ENCODE results near the gene ADAM33.
A peak's percentile ranks its signal among the peaks of the same experiment; 100 is the strongest.

Gene ADAM33, protein sequence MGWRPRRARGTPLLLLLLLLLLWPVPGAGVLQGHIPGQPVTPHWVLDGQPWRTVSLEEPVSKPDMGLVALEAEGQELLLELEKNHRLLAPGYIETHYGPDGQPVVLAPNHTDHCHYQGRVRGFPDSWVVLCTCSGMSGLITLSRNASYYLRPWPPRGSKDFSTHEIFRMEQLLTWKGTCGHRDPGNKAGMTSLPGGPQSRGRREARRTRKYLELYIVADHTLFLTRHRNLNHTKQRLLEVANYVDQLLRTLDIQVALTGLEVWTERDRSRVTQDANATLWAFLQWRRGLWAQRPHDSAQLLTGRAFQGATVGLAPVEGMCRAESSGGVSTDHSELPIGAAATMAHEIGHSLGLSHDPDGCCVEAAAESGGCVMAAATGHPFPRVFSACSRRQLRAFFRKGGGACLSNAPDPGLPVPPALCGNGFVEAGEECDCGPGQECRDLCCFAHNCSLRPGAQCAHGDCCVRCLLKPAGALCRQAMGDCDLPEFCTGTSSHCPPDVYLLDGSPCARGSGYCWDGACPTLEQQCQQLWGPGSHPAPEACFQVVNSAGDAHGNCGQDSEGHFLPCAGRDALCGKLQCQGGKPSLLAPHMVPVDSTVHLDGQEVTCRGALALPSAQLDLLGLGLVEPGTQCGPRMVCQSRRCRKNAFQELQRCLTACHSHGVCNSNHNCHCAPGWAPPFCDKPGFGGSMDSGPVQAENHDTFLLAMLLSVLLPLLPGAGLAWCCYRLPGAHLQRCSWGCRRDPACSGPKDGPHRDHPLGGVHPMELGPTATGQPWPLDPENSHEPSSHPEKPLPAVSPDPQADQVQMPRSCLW

DNA sequence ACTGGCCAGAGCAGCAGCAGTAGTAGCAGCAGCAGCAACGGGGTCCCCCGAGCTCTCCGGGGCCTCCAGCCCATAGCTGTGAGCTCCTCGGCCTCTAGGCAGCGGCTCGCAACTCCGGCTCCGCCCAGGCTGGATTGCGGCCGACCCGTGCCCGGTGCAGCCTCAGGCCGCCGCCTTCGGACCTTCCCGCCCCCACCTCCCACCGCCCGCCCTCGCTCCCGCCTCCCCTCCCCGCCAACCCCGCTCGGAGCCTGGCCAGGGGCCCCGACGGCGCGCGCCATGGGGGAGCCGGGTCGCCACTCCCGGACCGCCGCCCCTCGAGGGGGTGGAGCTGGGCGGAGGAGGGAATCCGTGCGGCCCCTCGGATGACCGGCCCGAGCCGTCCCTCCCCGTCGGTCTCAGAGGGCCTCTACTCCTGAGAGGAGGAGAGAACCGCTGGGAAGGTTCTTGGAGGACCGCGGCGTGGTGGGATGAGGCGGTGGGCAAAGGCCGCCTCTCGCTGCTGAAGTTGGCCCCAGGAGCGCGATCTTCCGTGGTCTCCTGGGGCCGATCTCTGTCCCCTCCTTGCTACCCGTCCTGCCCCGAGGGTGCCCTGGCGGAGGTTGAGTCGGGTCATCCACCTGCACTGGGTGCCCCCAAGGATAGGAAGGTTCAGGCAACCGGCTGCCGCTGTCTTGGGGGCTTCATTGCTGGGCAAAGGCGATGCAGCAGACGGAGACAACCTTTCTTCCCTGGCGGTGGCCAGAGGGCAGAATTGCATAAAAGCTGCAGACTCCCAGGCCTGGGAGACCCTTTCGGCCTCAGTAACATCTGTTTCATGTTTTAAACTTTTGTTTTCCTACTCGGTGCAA is at the start of gene ADAM33:
ADAM33 (minus strand) TSS at position 80 of the 851 bp plus-strand sequence; CDS start at position 74, 6 bp downstream.
- TF ChIP-seq, protein P1, sequence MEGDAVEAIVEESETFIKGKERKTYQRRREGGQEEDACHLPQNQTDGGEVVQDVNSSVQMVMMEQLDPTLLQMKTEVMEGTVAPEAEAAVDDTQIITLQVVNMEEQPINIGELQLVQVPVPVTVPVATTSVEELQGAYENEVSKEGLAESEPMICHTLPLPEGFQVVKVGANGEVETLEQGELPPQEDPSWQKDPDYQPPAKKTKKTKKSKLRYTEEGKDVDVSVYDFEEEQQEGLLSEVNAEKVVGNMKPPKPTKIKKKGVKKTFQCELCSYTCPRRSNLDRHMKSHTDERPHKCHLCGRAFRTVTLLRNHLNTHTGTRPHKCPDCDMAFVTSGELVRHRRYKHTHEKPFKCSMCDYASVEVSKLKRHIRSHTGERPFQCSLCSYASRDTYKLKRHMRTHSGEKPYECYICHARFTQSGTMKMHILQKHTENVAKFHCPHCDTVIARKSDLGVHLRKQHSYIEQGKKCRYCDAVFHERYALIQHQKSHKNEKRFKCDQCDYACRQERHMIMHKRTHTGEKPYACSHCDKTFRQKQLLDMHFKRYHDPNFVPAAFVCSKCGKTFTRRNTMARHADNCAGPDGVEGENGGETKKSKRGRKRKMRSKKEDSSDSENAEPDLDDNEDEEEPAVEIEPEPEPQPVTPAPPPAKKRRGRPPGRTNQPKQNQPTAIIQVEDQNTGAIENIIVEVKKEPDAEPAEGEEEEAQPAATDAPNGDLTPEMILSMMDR (IDR thresholded peaks at IDR 0.05; ENCODE audit: low read depth, low read length) = no peak
- H3K4me3 ChIP-seq (replicated peaks in 1 of 2; ENCODE audit: low read depth in 2 of 2, low read length in 2 of 2) = peak within 1 kb of the TSS; percentile 49 to 60
- peak in 1 of 2 donors; percentile 59 for DNase-seq (ENCODE audit: low read depth in 2 of 2)

- no peak overlapping the region for H3K4me3 ChIP-seq (replicated peaks in 1 of 2; ENCODE audit: low read depth in 2 of 2, low read length in 2 of 2)
- TF ChIP-seq, protein P1 (IDR thresholded peaks at IDR 0.05; ENCODE audit: low read depth, low read length) = no peak
- DNase-seq (ENCODE audit: low read depth in 2 of 2) = no peak
Measured at GRCh38 chr20:3730803-3731672, 49.2 kb upstream of the ADAM33 start.

DNA sequence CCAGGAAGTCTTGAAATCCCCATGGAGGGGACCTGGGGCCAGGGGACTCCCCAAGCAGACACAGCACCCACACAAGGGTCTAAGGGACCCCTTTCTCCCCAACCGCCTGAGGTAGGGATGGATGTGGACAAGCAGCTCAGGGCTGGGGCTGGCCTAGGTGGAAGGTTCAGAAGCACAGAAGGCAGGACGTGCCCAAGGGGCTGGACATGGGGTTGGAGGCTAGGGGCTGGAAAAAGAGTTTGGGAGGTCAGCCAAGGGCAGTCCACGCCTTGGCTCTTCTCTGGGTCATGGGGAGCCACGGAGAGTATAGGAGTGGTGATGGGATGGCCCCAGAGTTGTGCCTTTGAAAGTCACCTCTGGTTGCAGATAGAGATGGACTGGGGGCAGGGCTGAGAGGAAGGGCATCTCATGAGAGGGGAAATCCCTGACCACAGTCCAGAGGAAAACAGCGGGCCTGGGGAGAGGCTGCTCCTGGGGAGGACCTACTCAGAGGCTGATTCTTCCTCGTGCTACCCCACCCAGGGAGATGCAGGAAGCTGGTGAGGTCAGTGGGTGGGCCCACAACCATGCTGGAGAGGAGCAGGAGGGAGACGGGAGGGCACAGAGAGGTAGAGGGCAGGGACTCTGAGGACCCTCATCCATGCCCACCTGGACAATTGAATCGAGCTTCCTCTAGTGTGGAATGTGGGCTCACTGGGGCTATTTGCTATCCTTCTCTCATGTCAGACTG is 48.2 kb upstream of the ADAM33 start:
- DNase-seq (ENCODE audit: low read depth in 2 of 2) = no peak
- H3K4me3 ChIP-seq (replicated peaks in 1 of 2; ENCODE audit: low read depth in 2 of 2, low read length in 2 of 2) = no peak overlapping the region
- TF ChIP-seq, protein P1 (IDR thresholded peaks at IDR 0.05; ENCODE audit: low read depth, low read length) = no peak

DNA sequence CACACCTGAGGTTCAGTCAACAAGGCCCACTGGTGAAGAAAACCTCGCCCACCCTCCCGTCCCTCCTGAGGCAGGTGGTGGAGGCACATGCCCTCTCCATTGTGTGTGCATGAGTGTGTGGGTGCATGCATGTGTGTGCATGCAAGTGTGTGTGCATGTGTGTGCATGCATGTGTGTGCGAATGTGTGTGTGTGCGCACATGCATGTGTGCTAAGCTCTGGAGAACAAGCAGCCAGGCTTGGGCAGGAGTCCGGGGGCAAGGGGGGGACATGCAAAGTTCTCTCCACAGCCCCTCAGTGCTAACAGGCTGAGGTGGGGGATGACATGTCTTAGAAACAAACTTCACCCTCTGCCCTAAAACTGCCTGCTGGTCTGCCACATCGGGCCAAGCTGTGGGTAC is 47.6 kb upstream of the ADAM33 start:
- DNase-seq (ENCODE audit: low read depth in 2 of 2) = no peak
- H3K4me3 ChIP-seq (replicated peaks in 1 of 2; ENCODE audit: low read depth in 2 of 2, low read length in 2 of 2) = no peak overlapping the region
- TF ChIP-seq, protein P1 (IDR thresholded peaks at IDR 0.05; ENCODE audit: low read depth, low read length) = no peak

DNA sequence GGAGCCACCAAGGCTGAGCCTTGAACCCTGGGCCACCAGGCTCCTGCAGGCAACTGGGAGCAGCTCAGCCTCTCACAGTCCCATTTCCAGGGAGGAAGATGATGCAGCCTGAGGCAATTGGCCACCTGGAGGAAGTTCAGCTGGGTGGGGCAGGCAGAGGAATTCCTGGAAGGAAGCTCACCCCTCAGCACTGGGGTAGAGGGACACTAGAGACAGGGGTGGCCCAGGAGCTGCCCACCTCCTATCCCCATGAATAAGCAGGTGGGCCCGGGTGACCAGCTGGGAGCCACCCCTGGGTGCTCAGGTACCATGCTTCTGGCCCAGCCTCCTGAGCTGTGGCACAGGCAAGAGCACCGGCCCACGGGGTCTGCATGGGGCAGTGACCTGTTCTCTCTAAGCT is 47.1 kb upstream of the ADAM33 start:
- TF ChIP-seq, protein P1 (IDR thresholded peaks at IDR 0.05; ENCODE audit: low read depth, low read length) = no peak
- DNase-seq (ENCODE audit: low read depth in 2 of 2) = no peak
- no peak overlapping the region for H3K4me3 ChIP-seq (replicated peaks in 1 of 2; ENCODE audit: low read depth in 2 of 2, low read length in 2 of 2)
